ENCODE results near the gene SALL3.
A peak's percentile ranks its signal among the peaks of the same experiment; 100 is the strongest.

Gene SALL3

GRCh38 chr18:79008356-79008940 is 28.8 kb downstream of the SALL3 start:
- DNase-seq: no peak

GRCh38 chr18:79010802-79011201 is 31.2 kb downstream of the SALL3 start:
- no peak for DNase-seq

GRCh38 chr18:79011300-79011870 is 31.8 kb downstream of the SALL3 start:
- DNase-seq: no peak

DNA sequence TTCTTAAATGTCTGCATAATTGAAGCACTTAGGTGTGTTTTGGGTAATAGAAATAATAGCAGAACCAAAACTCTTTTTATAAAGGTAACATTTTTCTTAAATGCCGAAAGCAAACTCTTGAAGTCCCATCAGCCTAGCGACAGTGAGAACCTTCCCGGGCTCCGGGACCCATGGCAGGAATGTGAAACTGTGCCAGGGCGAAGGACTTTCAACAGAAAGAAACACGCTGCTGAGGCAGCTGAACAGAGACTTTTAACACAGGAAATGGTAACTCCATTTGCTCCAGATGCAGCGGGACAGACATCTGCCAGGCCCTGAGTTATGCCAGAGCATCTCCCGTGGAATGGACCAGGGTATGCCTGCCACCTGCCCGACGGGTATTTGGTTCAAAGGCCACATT is 34.3 kb downstream of the SALL3 start:
- no peak for DNase-seq

DNA sequence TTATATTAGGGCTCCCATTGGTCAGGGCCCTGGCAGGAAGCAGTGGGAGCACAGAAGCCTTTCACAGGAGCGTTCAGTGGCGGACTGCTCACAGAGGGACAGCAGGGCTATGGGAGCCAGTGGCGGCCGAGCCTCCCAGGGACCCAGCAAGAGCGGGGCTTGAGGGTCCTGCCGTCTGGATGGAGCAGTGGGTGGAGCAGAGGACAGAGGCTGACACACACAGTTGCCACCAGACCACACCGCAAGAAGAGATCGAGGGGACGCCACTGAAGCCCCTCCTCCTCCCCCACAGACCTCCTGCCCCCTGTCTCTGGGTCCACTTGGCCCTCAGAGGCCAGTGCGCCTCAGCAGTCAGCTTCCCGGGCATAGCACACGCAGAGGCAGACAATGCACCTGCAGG is 39.3 kb downstream of the SALL3 start:
- DNase-seq: no peak

- no peak for DNase-seq
Observed at GRCh38 chr18:79019881-79020280, 40.3 kb downstream of the SALL3 start.

DNA sequence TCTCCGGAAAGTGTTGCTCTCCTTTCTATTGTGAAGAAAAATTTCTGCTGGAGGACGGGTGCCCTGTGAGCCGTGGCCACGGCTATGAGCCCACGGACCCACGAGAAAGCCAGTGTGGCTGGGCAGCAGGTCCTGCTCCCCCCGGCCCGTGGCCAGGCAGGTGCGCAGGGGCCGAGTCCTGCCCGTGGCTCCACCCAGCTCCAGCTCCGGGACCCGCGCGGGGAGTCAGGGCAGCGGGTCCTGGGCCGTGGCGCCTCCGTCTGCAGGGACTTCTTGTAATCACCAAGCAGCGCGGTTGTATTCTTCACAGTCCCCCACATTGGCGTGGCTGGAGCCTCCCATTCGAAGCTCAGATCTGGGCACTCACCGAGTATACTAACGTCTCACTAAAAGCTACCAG is 43.0 kb downstream of the SALL3 start:
- DNase-seq: no peak

DNA sequence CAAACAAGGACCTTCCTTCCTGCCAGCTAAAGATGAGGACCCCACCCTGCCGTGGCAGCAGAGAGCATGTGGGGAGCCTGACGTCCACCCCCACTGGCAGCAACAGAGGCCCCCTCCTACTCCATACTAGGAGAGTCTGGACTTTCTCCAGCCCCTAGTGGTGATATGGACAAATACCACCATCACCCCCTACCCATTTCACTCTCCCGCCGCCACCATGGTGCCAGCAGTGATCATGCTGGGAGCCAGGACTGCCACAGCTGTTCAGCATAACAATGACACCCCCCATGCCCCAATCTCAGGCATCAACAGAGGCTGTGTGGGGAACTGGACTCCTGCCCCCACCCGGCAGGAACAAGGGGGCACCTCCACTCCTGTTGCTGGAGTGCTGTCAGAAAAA is 46.9 kb downstream of the SALL3 start:
- DNase-seq: no peak

- DNase-seq: no peak
Observed at GRCh38 chr18:79030680-79031079, 51.1 kb downstream of the SALL3 start.

GRCh38 chr18:79042276-79042675 is 62.7 kb downstream of the SALL3 start:
- no peak for DNase-seq

DNA sequence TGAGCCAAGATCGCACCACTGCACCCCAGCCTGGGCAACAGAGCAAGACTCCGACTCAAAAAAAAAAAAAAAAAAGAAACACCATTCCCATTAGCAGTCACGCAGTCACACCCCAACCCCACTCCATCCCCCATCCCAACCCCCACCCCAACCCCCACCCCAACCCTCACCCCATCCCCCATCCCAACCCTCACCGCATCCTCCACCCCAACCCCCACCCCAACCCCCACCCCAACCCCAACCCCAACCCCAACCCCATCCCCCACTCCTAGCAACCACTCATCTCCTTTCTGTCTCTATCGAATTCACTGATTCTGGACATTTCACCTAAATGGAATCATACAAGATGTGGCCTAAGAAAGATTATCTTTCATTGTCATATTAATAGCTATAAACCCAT is 63.7 kb downstream of the SALL3 start:
- no peak for DNase-seq

DNA sequence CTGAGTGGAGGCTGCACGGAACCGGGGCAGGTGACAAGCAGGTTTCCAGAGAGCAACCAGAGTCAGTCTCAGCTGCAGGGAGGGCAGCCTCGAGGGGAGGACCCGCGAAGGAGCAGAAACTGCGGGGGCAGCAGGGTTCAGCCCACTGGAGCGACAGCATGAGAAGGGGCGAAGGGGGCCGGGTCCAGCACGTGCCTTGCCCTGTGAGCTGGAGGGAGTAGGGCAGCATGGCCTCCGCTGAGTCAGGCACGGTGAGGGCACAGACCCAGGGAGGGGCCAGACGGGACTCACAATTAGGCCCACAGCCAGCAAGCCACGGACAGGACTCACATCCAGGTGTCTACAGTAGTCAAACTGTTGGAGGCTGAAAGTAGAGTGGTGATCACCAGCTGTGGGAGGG is 66.9 kb downstream of the SALL3 start:
- DNase-seq: no peak

GRCh38 chr18:79047556-79048244 is 68.1 kb downstream of the SALL3 start:
- peak; percentile 7 for DNase-seq

- DNase-seq: no peak
Observed at GRCh38 chr18:79048245-79048632, 68.6 kb downstream of the SALL3 start.

DNA sequence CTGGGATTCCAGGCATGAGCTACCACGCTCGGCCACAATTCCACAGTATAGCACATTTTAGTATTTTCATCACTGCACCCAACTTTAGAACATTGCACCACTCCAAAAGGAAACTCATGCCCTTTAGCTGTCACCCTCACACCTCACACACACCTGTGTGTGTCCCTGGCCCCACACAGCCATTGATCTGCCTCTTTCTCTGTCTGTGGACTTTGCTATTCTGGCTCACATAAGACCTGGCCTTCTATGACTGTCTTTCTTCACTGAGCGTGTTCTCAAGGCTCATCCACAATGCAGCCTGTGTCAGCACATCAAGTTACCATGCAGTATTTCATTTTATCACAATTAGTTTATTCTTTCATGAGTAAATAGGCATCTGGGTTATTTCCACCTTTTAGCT is 69.9 kb downstream of the SALL3 start:
- DNase-seq: no peak

Measured in T1000 (cell line).